Panc1 (cell line): ENCODE results near the gene HCN4. TPM values are rescaled to one million over a fixed set of nuclear protein-coding genes. Genes with fewer than 3 reads are reported as not detected.
A peak's percentile ranks its signal among the peaks of the same experiment; 100 is the strongest.

Source experiments
- ATAC-seq: fragments of 200-7000 bp; cut with Tn5 transposase; 2 replicates; pipeline ENCODE4 v1.9.1; 2020; ENCODE audit warnings: mild to moderate bottlenecking, moderate library complexity
- BruUV-seq: library from RNA; stranded (reverse); fragments of 400-500 nt; replicated peaks from 2 replicates; lab custom pipeline; 2021; lab: Mats Ljungman, UMichigan
- CTCF ChIA-PET: fragments of 300-600 bp; sonication (Branson Sonifier 250); formaldehyde crosslinking; loops from one replicate; lab custom pipeline; 2022; ENCODE audit warnings: antibody characterized with exemption; lab: Charles Lee
- POLR2A ChIA-PET: fragments of 300-600 bp; sonication (Branson Sonifier 250); formaldehyde crosslinking; loops from one replicate; lab custom pipeline; 2022; ENCODE audit warnings: antibody characterized with exemption; lab: Charles Lee
- DNase-seq: peaks from one replicate; pipeline ENCODE4 v3.0.0-alpha.2; 2010; ENCODE audit warnings: low read depth, low spot score
- H3K27ac ChIP-seq: 2 replicates; pipeline ENCODE4 v1.5.1; 2011; ENCODE audit warnings: mild to moderate bottlenecking, low read length, inconsistent platforms
- H3K27me3 ChIP-seq: fragments of 200-500 bp; sonication (Bioruptor generic); 2 replicates; pipeline ENCODE4 v1.6.0; 2014; ENCODE audit warnings: low read length, inconsistent platforms; ENCODE audit not compliant: control insufficient read depth, insufficient read depth
- H3K36me3 ChIP-seq: fragments of 200-500 bp; sonication (Bioruptor generic); 2 replicates; pipeline ENCODE4 v1.5.1; 2014; ENCODE audit warnings: inconsistent platforms, mild to moderate bottlenecking, low read length, moderate library complexity; ENCODE audit not compliant: control insufficient read depth, insufficient read depth
- H3K4me1 ChIP-seq: 2 replicates; pipeline ENCODE4 v1.5.1; 2011; ENCODE audit warnings: inconsistent platforms, mild to moderate bottlenecking, low read length, moderate library complexity; ENCODE audit not compliant: control insufficient read depth, insufficient read depth
- H3K4me3 ChIP-seq, 2 experiments: 2 replicates each; pipeline ENCODE4 v1.5.1; 2011 to 2012; ENCODE audit warnings: low read depth in 2 of 2, low read length in 2 of 2, mild to moderate bottlenecking in 2 of 2, inconsistent platforms in 1 of 2, moderate library complexity in 1 of 2
- H3K9me3 ChIP-seq: fragments of 200-500 bp; sonication (Bioruptor generic); 2 replicates; pipeline ENCODE4 v1.5.1; 2014; ENCODE audit warnings: low read depth, mild to moderate bottlenecking, inconsistent platforms, low read length, moderate library complexity; ENCODE audit not compliant: control insufficient read depth, insufficient read depth
- POLR2AphosphoS5 ChIP-seq: IDR thresholded peaks from 2 replicates; pipeline ENCODE4 v1.6.1; 2012; ENCODE audit warnings: mild to moderate bottlenecking, low read depth, low read length, moderate library complexity
- SIN3A ChIP-seq: IDR thresholded peaks from 2 replicates; pipeline ENCODE4 v1.6.1; 2012; ENCODE audit warnings: low read depth, mild to moderate bottlenecking, low read length, moderate library complexity, borderline replicate concordance; ENCODE audit not compliant: insufficient read depth
- TCF7L2 ChIP-seq: IDR thresholded peaks from 2 replicates; pipeline ENCODE4 v1.6.1; 2011; ENCODE audit warnings: mild to moderate bottlenecking, low read depth, low read length, inconsistent platforms
- in situ Hi-C: cut with HindIII; loops from 2 replicates; pipeline ENCODE4 v1.10.0; 2016; ENCODE audit warnings: low sequenced_read_pairs, low pct_unique_long_range_greater_than_20kb
- intact Hi-C: fragments of 100-400 bp; cut with micrococcal nuclease; formaldehyde crosslinking; loops from one replicate; pipeline ENCODE4 v1.10.0; 2022; ENCODE audit not compliant: unreplicated experiment
- total RNA-seq: library from RNA; stranded (reverse); gene quantifications from one replicate; pipeline ENCODE4 v1.2.1, GENCODE V29; 2021; ENCODE audit not compliant: unreplicated experiment
- TF ChIP-seq, protein P1 (sequence below): fragments of 450-650 bp; IDR thresholded peaks from 2 replicates; pipeline ENCODE4 v1.5.1; 2017; ENCODE audit warnings: mild to moderate bottlenecking
- TF ChIP-seq, protein P2 (sequence below), 2 experiments: IDR thresholded peaks; 2 replicates each; pipeline ENCODE4 v1.6.1; 2011 to 2012; ENCODE audit warnings: low read depth in 2 of 2, control low read depth in 1 of 2, low read length in 1 of 2, mild to moderate bottlenecking in 1 of 2, moderate library complexity in 1 of 2; ENCODE audit not compliant: insufficient read depth in 1 of 2

HCN4 gene
- total RNA-seq, 1 experiment from 2014 or later: 0.15 TPM

DNA sequence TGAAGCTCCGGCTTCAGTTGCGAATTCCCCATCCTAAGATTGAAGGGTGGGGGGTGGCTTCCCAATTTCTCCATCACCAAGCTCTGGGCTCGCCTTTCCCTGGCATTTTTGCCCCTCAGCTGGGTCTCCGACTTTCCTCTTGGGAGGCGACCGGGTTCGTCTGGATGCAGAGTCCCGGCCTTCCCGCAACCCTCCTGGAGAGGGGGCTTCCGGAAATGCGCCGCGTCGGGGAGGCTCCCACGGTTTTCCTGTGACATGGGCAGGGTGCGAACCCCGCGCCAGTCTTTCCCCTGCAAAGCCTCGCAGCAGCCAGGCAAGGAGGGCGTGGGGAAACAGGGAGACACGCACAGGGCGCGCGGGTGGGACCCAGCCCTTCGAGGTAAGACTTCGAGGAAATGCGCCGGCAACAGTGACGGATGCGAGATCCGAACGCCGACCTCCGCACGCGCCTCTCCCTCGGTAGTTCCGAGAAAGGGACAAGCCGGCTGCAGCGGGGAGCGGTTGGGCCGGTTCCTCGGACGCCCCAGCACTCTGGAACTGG lies 466 bp upstream of the HCN4 start:
- Histone ChIP-seq H3K27ac (no peak overlapping the region), H3K27me3 (peaks cover 10% of the 10 kb centered on the region; the same call in 1 of the 2 replicates), H3K4me1 (peaks cover 5% of the 10 kb centered on the region), H3K36me3 (no peaks in the 10 kb centered on the region), H3K4me3 (no peak overlapping the region), H3K9me3 (no peaks in the 10 kb centered on the region)
- intact Hi-C loops: no loop called here
- CTCF ChIA-PET: interaction anchor here (0.6 kb wide), 1 partner anchor 11 kb away, joined by 4 read pairs; no protein-coding TSS in a partner anchor
- no peak for ATAC-seq
- POLR2A ChIA-PET: interaction anchor here (0.7 kb wide), 2 partner anchors 55 to 87 kb away, joined by 4 to 12 read pairs; no protein-coding TSS in a partner anchor
- in situ Hi-C loops: no loop called here
- TF ChIP-seq SIN3A (no peak), TCF7L2 (no peak), POLR2AphosphoS5 (no peak)
- TF ChIP-seq, protein P1, sequence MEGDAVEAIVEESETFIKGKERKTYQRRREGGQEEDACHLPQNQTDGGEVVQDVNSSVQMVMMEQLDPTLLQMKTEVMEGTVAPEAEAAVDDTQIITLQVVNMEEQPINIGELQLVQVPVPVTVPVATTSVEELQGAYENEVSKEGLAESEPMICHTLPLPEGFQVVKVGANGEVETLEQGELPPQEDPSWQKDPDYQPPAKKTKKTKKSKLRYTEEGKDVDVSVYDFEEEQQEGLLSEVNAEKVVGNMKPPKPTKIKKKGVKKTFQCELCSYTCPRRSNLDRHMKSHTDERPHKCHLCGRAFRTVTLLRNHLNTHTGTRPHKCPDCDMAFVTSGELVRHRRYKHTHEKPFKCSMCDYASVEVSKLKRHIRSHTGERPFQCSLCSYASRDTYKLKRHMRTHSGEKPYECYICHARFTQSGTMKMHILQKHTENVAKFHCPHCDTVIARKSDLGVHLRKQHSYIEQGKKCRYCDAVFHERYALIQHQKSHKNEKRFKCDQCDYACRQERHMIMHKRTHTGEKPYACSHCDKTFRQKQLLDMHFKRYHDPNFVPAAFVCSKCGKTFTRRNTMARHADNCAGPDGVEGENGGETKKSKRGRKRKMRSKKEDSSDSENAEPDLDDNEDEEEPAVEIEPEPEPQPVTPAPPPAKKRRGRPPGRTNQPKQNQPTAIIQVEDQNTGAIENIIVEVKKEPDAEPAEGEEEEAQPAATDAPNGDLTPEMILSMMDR: no peak
- TF ChIP-seq, protein P2, sequence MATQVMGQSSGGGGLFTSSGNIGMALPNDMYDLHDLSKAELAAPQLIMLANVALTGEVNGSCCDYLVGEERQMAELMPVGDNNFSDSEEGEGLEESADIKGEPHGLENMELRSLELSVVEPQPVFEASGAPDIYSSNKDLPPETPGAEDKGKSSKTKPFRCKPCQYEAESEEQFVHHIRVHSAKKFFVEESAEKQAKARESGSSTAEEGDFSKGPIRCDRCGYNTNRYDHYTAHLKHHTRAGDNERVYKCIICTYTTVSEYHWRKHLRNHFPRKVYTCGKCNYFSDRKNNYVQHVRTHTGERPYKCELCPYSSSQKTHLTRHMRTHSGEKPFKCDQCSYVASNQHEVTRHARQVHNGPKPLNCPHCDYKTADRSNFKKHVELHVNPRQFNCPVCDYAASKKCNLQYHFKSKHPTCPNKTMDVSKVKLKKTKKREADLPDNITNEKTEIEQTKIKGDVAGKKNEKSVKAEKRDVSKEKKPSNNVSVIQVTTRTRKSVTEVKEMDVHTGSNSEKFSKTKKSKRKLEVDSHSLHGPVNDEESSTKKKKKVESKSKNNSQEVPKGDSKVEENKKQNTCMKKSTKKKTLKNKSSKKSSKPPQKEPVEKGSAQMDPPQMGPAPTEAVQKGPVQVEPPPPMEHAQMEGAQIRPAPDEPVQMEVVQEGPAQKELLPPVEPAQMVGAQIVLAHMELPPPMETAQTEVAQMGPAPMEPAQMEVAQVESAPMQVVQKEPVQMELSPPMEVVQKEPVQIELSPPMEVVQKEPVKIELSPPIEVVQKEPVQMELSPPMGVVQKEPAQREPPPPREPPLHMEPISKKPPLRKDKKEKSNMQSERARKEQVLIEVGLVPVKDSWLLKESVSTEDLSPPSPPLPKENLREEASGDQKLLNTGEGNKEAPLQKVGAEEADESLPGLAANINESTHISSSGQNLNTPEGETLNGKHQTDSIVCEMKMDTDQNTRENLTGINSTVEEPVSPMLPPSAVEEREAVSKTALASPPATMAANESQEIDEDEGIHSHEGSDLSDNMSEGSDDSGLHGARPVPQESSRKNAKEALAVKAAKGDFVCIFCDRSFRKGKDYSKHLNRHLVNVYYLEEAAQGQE (IDR thresholded peaks at IDR 0.05; ENCODE audit: insufficient read depth in 1 of 2, low read depth in 2 of 2, low read length in 1 of 2): no peak
- no peak for DNase-seq
- BruUV-seq: no TSS peak

DNA sequence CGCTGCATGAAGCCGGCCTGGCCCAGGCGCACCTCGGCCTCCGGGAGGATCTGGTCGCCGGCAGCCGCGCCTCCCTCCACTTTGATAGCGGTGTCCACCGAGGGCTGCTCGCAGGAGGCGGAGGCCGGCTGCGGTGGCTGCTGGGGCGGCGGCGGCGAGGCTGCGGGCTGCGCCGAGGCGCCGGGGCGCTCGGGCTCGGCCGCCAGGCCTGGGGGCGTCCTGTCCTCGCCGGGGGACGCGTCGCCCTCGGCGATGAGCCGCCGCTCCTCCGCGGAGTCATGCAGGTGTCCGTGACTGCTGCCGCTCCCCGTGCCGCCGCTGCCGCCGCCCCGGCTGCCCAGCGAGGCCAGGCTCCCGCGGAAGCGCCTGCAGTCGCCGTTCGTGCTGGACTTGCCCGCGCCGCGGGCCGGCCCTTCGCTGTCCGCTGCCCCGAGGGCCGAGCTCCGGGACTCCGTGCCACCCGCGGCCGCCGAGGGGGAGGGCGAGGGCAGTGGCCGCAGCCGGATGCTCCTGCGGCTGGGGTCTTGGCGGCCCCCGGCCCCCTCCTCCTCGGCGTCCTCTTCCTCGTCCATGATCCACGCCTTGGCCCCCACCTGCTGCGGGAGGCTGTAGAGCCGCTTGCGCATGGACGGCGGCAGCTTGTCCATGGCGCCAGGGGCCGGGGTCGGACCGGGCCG lies 996 bp downstream of the HCN4 start:
- peaks cover 10% of the 10 kb centered on the region; the same call in 1 of the 2 replicates for H3K27me3 ChIP-seq
- ChIA-PET CTCF (no interaction called here), POLR2A (no interaction called here)
- H3K9me3 ChIP-seq: no peaks in the 10 kb centered on the region
- no peak overlapping the region for H3K27ac ChIP-seq
- peaks cover 5% of the 10 kb centered on the region for H3K4me1 ChIP-seq
- peak overlapping the region in 1 of 2 experiments; percentile 38; a peak in 2 of 4 replicates for H3K4me3 ChIP-seq
- in situ Hi-C loops: no loop called here
- intact Hi-C loops: no loop called here
- no peaks in the 10 kb centered on the region for H3K36me3 ChIP-seq
- no peak for TF ChIP-seq SIN3A
- TF ChIP-seq, protein P2 (IDR thresholded peaks at IDR 0.05; ENCODE audit: insufficient read depth in 1 of 2, low read depth in 2 of 2, low read length in 1 of 2): no peak
- no peak for TF ChIP-seq POLR2AphosphoS5
- no peak for TF ChIP-seq TCF7L2
- TF ChIP-seq, protein P1: no peak
- no peak for DNase-seq
- BruUV-seq: no TSS peak
- ATAC-seq: peak; percentile 38
